ENCODE measurements around the gene GRIA3.

GRCh38 chrX:123447506-123447905, 263.4 kb downstream of the GRIA3 start:
- TF ChIP-seq, protein P1, sequence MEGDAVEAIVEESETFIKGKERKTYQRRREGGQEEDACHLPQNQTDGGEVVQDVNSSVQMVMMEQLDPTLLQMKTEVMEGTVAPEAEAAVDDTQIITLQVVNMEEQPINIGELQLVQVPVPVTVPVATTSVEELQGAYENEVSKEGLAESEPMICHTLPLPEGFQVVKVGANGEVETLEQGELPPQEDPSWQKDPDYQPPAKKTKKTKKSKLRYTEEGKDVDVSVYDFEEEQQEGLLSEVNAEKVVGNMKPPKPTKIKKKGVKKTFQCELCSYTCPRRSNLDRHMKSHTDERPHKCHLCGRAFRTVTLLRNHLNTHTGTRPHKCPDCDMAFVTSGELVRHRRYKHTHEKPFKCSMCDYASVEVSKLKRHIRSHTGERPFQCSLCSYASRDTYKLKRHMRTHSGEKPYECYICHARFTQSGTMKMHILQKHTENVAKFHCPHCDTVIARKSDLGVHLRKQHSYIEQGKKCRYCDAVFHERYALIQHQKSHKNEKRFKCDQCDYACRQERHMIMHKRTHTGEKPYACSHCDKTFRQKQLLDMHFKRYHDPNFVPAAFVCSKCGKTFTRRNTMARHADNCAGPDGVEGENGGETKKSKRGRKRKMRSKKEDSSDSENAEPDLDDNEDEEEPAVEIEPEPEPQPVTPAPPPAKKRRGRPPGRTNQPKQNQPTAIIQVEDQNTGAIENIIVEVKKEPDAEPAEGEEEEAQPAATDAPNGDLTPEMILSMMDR (IDR thresholded peaks at IDR 0.05), result no peak
- TF ChIP-seq POLR2A (IDR thresholded peaks at IDR 0.05), result no peak
